ENCODE measurements around the gene STOM.
"Not testable (repeated sequence)": the region's sequence is repeated elsewhere in the genome, so short reads cannot be mapped to it uniquely, and the experiment has no call there.

STOM gene

DNA sequence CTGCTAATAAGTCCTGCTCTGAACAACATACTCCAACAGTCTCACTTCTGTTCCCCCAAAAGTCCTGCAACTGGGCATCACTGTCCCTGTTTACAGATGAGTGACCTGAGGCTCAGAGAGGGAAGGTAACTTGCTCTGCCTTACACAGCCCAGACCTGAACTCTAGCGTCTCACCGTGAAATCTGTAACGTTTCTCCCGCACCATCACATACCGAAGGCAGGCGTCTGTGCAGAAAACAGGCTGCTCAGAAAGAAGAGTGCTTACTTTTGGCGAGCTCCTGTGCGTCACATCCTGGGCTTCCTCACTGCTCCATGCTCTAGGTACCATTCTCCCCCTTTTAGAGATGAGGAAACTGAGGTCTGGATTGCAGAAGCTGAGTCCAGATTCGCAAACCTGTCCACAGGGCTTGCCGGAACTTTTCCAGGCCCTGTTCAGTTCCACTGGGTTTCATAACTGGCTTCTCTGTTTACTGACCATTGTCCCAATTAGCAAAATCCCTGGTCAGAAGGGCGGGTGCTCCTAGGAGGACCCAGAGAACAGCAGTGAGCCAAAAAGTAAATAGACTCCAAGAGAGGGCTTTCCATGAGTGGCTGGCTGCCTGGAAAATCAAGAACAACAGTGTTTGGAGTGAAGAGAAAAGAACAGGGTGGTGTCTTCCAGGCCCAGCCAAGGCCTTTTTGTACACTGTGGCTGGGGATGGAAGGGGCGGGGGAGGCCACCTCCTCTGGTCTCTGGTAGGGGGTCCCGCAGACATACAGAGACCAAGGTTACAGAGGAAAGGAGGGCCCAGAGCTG, 75.0 kb downstream of the STOM start:
- H3K4me3 ChIP-seq = no peak overlapping the region
- H3K27ac ChIP-seq = peak overlapping the region in 17 of 21 experiments; percentile 4 to 91 (median 55)

DNA sequence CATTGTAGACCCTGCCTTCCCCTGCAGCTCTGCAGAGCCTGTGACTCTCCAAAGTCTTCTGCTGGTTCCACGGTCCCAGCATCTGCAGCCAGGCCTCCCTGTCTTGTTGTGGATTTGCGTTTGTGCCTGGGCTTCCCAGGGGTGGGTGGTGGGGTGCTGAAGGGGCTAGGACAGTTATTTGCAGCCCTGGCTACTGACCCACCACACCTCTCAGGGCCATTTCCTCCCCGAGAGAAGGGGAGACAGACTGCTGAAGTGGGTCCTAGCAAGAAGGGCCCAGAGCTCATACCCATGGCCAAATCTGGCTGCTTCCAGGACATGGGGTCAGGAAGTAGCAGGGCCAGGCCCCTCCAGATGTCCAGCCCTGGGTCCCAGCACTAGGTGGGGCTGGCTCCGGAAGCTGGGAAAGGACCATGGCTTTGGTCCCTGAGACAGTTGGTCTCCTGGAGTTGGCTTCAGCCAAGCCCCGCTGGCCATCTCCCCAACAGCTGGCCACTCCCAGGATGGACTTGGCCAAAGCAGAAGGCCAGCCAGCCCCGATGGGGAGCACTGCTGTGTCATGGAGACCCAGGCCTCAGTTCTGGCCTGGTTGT, 75.8 kb downstream of the STOM start:
- Histone ChIP-seq H3K27ac (peak overlapping the region in 13 of 21 experiments; percentile 14 to 91 (median 55)), H3K4me3 (no peak overlapping the region)

DNA sequence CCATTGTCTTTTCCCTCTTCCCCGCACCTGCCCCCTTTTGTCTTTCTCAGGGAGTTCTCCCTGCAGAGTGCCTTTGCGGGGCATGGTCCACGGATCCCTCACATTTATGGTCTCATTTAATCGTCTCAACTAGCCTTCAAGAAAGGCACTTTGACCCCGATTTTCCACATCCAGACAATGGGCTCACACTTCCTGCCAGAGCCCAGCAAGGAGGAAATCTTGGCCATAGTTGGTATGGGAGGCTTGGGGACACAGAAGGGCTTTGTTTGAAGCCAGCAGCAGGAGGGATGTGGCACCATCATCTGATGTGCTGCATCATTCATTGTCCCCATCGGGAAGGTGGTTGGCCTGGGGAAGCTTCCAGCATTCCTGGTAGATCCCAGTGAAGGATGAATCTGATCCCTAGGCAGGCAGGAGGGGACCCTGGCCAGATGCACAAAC, 77.2 kb downstream of the STOM start:
- H3K4me3 ChIP-seq = no peak overlapping the region
- H3K27ac ChIP-seq = peak overlapping the region in 9 of 21 experiments; percentile 17 to 91 (median 48)

- no peak overlapping the region for H3K4me3 ChIP-seq
- peak overlapping the region in 9 of 21 experiments; percentile 17 to 91 (median 48) for H3K27ac ChIP-seq
These were observed 78.0 kb downstream of the STOM start for GRCh38 chr9:121292051-121292450.

GRCh38 chr9:121291536-121291935, 78.5 kb downstream of the STOM start:
- H3K4me3 ChIP-seq = not testable (repeated sequence)
- peak overlapping the region in 4 of 21 experiments; percentile 34 to 91 (median 42) for H3K27ac ChIP-seq

GRCh38 chr9:121289772-121290370, 80.2 kb downstream of the STOM start:
- Histone ChIP-seq H3K27ac (peak overlapping the region in 17 of 21 experiments; percentile 69 to 97 (median 91)), H3K4me3 (no peak overlapping the region)

DNA sequence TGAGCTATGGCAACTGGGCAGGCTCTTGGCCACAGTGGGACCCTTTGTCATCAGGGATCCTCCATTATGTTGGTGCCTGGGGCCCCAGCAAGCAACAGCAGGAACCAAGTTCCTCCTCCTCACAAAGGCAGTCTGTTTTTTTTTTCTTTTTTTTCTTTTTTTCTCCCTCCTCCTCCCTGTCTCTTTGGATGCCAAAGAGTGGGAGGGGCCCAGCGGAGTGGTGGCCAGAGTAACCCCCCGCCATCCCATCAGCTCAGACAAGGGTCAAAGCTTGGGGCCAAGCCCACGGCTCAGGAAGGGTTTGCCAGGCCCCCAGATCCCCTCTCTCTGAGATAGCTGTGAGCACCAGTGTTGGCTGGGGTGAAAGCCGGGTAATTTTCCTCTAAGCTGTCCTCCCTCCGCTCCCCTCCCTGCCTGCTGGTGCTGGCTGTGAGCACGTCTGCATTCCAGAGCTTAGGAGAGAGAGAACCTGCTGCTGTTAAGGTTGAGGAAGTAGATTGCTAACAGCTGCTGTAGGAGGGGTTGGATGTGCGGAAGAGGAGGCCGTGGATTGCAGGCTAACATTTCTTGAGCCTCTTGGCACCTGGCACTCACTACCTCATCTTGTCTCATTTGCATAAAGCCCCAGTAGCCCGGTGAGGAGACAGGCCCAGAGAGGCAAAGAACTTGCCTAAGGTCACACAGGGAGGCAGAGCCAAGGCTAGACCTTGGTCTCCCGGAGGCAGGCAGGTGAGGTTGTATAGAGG, 80.9 kb downstream of the STOM start:
- no peak overlapping the region for H3K4me3 ChIP-seq

More for the DNA sequence above, 80.9 kb downstream of the STOM start:
- peak overlapping the region in 20 of 21 experiments; percentile 69 to 97 (median 90) for H3K27ac ChIP-seq
